Inflammatory macrophage (primary cell): ENCODE results near the gene SNRPD3.
A peak's percentile ranks its signal among the peaks of the same experiment; 100 is the strongest.

Source experiments
- DNase-seq, 2 donors: peaks; one replicate each; pipeline ENCODE4 v3.0.0-alpha.2; 2020 to 2022

SNRPD3 gene

DNA sequence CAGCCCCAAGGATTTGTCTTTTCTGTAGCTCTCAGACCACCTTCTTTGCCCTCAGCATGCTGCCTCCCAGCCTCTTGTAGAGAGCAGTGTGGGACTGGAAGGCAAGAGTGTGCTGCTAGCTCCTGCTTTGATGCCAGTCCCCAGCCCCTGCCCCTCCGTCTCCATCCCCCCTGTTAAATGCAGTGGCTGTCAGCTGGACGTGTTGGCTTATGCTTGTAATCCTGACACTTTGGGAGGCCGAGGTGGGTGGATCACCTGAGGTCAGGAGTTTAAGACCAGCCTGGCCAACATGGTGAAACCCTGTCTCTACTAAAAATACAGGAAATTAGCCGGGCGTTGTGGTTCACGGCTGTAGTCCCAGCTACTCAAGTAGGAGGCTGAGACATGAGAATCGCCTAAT, 15.5 kb downstream of the SNRPD3 start:
- no peak for DNase-seq

DNA sequence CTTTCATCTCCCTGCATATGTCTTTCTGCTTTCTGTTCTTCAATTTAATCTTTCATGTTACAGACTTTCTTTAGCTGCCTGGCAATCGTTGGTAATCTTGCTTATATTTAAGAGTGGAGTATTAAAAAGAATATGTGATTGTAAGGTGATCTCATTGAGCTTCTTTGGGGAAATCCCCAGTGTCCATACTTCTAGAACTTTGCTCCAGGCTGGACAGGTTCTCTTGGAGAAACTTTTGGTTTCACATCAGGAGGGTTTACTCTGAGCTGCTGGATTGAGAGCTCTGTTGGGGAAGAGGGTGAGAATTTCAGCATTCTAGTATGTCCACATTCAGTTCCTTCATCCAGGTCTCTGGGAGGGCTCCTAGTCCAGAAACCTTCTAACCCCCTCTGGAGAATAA, 21.0 kb downstream of the SNRPD3 start:
- DNase-seq = peak in 1 of 2 donors; percentile 14

- DNase-seq = no peak
Observed at GRCh38 chr22:24578355-24579257, 22.8 kb downstream of the SNRPD3 start.

DNA sequence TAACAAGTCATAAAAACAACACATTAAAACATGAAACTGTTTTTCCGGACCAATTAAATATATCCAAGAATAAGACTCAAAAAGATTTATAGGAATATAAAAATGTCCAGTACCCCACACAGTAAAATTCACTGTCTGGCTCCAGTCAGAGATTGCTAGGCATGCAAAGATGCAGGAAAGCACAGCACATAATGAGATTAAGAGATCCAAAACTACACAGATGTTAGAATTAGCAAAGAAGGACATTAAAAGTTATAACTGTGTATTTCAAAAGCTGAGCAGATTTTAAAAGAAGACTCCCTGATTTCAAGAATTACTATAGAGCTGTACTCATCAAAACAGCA, 23.4 kb downstream of the SNRPD3 start:
- no peak for DNase-seq

- no peak for DNase-seq
Observed at GRCh38 chr22:24580276-24580675, 24.5 kb downstream of the SNRPD3 start.

DNA sequence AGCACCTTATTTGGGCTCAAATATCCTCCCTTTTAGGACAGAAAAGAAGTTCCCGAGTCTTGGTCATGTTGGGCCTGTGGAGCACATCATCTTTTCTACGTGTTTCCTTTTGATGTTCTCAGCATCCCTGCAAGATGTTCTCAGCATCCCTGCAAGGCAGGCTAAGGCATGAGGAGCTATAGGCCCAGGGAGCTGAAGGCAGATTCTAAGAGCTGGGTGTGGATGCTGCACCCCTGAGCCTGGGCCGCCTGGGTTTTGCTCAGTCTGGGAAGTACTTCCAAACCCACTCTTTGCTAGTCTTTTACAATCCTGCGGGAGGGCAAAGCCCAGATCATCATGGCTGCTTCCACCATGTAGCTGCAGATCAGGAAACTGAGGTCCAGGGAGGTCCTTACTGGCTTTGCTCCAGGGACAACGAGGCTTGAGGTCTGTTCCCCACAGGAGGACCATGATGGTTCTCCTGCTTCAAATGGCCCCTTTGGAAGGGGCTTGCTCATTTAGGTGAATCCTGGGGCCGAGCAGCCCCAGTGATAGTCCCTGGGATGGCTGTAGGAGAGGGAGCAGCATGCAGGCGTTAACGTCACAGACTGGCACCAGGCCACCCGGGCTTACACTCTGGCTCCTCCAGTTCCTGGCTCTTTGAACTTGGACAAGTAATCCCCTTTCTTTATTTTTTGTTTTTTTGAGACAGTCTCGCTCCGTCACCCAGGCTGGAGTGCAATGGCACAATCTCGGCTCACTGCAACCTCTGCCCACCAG, 26.4 kb downstream of the SNRPD3 start:
- DNase-seq = no peak

- no peak for DNase-seq
Observed at GRCh38 chr22:24583221-24584165, 27.7 kb downstream of the SNRPD3 start.

DNA sequence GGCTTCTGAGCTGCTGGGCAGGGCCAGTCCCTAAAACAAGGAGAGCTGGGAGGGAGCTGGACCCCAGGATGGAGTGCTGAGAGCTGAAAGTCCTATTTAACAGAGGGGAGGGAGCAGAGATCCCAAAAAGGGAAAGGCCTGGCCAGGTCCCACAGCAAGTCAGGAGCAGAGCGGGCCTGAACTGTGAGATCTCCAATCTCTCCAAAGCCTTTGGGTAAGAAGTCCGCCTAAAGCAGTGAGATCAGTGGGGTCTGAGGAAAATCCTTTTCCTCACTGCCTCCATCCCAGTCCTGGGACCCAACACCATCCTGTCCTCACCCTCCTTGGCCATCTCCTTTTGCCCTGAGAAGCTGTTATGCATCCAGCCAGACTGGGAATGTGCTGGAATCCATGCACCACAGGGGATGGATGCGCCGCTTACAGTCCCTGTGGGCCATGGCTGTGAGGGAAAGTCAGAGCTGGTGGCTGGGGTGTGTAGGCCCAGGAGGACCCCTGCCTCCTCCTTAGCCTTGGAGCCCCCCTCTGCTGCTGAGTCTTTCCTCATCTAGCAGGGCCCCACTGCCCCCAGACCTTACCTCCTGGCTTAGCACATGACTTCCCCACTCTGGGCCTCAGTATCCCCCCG, 28.5 kb downstream of the SNRPD3 start:
- DNase-seq = no peak

DNA sequence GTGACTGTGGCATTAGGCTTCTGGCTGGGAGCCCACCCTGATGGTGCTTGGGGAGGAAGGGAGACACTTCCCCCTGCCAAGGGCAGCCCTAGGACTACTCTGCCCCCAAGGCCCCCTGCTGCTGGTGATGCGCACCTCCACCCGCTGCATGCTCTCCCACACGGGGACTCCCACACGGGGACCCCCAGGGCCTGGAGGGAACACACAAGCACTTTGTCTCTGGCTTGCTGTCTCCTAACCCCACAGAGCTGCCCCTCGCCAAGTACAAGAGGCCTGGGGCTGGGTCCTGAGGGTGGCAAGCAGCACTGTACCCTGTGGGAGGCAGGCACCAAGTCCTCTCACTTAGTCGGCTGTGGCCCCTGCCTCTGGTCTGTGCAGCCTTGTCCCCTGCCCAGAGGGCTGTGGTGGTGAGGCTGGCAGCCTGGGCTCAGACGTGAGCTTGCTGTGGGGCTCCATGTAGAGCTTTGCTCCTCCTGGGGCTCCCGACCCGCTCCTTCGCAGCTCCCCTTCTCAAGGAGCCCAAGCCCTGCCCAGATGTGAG, 29.1 kb downstream of the SNRPD3 start:
- DNase-seq = no peak

- no peak for DNase-seq
Observed at GRCh38 chr22:24585461-24585860, 29.7 kb downstream of the SNRPD3 start.

DNA sequence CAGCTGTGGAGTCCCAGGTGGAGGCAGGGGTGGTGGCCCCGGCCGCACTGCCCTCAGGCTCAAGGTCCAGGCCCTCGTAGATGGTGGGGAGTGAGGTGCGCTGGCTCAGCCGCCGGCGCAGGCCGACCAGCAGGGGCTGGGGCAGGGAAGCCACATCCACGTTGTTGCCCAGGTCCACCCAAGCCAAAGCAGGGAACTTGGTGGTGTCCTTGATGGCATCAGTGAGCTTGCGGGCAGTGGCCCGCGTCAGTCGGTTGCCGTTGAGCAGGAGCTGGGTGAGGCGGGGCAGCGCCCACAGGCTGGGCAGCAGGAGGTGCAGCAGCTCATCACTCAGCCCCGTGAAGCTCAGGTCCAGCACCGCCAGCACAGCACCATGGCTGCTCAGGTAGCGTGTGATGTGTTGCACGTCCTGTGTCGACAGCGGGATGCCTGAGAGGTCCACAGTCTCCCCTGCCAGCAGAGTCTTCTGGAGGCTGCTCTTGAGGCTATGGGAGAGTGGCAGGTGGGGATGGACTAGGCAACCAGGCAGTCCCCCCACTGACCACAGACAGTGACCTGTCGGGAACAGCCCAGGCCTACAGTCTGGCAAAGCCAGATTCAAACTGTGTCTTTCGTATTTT, 30.2 kb downstream of the SNRPD3 start:
- DNase-seq = no peak

DNA sequence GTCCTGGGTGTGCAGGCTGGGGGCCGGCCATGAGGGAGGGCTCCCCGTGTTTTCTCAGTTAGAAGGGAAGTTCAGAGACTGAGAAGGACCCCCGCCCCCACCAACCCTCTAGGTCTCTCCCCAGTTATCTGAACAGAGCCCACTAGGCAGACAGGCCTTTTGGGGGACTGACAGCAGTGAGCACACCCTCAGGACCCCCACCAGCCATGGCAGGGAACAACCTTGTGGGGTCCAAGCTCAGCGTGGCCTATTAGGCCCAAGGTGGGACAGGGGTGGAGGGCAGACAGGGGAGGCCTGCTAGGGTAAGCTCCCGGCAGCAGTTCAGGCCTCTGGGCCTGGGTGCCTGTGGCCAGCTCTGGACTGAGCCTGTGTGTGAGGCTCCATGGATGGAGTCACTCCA, 31.5 kb downstream of the SNRPD3 start:
- DNase-seq = no peak

GRCh38 chr22:24587948-24588347, 32.1 kb downstream of the SNRPD3 start:
- DNase-seq = no peak

DNA sequence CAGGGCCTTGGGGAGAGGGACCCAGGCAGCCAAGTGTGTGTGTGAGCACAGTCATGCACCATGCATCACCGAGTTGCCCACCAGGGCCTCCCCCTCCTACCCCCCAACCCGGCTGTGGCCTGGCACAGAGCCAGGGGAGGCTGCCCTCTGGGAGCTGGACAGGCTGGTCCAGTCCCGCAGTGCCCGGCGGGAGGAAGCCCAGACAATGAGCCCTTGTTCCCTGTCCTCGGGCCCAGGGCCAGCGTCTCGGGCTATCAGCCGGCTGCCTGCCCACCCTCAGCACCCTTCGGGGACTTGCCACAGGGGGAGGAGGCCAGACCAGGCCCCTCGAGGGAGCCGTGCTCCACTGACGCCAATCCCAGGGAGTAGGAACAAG, 32.6 kb downstream of the SNRPD3 start:
- no peak for DNase-seq

- DNase-seq = no peak
Observed at GRCh38 chr22:24588757-24589481, 33.1 kb downstream of the SNRPD3 start.

- DNase-seq = no peak
Observed at GRCh38 chr22:24589518-24590030, 33.8 kb downstream of the SNRPD3 start.

- no peak for DNase-seq
Observed at GRCh38 chr22:24590596-24591173, 34.9 kb downstream of the SNRPD3 start.

- DNase-seq = no peak
Observed at GRCh38 chr22:24591286-24591830, 35.6 kb downstream of the SNRPD3 start.

- peak in 1 of 2 donors; percentile 2 for DNase-seq
Observed at GRCh38 chr22:24592058-24592850, 36.5 kb downstream of the SNRPD3 start.
